NCI-H2107 (cell line): ENCODE measurements around the gene EML4.

Experiments used
- DNase-seq: peaks from one replicate; lab custom pipeline; 2025; lab: John Stamatoyannopoulos, UW

The EML4 gene

DNA sequence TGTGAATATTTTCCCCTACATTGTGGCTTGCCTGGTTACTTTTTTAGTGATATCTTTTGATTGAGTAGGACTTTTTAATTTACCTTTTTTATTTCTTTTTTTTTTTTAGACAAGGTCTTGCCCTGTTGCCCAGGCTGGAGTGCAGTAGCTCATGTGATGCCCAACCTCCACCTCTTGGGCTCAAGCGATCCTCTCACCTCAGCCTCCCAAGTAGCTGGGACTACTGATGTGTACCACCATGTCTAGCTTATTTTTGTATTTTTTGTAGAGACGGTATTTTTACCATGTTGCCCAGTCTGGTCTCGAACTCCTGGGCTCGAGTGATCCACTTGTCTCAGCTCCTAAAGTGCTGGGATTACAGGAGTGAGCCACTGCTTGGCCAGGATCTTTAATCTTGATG is 25.3 kb downstream of the EML4 start:
- DNase-seq, result no peak

DNA sequence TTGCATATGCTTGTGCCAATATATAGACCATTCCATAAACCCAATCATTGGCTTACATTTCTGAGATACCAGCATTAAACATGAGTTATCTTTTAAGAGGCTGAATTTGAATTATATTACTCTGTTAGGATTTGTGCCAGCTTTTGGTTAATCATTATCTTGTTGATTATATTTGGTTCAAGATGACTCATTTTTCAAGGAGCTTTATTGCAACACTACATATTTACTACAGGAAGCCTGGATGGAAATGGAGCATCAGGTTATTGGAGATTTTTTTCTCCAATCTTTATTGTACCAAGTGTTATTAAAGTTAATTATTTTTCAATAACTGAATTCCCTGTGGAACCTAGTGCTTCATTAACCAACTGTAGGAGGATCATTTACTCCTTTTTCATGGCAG is 26.4 kb downstream of the EML4 start:
- DNase-seq, result no peak

DNA sequence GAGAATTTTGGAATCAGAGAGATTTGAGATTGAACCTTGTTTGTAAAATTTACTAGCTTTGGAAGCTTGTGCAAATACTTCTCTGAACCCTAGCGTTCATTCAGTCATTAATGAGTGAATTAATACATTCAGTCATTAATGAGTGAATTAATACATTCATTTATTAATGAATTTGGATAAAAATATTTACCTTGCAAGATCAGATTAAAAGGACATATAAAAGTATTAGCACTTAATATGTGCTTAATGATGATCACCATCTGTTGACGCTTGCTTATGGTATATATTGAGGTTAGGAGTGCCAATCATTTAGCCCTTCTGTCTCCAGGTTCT is 26.9 kb downstream of the EML4 start:
- no peak for DNase-seq

DNA sequence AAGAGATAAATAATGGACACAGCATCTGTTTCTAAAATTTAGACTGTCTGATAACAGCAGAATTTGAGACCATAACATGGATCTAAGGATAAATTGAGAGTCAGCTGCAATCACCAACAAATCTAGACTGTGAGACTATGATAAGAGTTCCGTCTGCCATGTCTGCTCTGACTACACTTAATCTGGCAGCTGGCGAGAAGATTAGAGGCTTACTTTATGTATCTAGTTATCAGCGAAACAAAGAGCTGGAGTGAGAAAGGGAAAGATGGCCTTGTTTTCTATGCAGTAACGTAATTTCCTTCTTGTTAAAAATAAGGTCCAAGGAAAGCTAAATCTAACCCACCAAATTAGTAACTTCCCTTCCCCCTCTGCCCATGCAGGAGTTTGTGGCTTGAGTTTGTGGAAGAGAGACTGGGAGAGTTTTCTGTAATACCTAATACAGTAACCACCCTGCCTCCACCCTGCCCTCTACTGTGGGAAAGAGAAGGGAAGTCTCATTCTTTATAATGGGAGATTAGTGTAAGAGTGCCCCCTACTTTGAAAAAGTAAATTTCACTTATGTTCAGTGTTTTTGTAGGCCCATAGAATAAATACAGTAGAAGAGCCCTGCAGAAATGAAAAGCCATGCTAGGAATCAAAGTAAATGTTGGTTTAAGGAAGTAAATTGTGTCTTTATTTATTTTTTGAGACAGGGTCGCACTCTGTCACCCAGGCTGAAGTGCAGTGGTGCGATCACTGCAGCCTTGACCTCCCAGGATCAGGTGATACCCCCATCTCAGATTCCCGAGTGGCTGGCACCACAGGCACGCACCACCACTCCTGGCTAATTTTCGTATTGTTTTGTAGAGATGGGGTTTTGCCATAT is 27.5 kb downstream of the EML4 start:
- DNase-seq, result no peak

DNA sequence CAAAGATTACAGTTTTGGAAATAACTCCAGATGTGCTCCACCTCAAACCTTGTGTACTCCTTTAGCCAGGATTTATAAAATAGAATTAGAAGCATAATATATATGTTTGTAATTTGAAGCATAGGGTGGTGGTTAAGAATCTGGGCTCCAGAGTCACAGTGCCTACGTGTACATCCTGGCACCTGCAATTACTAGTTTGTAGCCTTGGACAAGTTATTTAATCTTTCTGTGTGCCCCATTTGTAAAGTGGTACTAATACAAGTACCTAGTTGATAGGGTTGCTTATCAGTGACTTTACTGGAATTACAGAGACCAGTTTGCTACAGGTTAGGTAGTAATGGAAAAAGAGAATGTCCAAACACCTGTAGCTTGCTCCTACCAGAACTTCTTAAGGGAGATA is 28.6 kb downstream of the EML4 start:
- no peak for DNase-seq

DNA sequence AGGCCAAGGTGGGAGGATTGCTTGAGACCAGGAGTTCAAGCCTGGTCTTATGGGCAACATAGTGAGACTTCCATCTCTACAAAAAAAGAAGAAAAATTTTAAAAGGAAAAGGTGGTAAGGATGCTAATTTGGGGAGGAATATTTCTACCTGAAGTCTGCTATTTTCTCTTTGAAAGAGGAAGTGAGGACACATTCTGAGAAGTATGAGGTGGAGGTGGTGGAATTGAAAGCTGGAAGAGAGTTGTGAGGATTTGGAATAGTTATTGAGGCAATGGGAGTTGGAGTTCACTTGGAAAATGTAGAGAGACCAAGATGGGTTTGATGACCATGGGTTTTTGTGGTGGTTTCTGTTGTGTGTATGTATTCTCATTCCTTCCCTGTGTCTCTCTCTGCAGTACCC is 29.3 kb downstream of the EML4 start:
- DNase-seq, result no peak

DNA sequence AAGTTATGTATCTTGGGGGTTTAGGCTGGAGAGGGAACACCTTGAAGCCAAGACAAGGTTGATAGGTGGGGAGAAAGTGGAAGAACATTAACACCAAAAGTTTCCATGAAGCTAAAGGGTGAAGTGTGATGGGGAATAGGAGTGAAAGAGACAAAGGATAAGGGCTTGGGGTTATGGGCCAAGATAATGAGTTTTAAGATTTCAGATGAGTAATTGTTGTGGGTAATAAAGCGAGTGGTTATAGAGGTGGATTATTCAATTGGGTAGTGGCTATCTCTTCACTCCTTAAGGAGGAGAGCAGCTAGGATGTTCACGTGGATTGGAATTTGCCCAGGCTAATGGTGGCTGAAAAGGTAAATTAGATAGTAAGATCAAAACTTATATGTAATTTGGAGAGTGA is 29.8 kb downstream of the EML4 start:
- no peak for DNase-seq

DNA sequence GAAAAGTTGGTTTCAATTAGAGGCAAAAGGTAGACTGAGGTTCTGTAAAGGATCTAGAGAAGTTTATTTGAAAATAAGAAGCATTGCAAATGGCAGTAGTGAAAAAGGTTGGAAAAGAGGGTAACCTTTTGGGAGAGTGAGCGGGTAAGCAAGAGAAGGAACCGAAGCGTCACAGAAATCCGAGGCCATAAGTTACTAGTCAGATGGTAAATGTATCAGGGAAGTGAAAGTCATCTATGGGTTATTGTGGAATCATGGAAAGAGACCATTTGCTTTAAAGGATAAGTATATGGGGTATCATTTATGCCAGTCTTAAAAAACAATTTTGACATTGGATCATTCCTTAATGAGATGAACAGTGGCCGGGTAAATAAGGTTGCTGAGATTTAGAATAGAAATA is 30.5 kb downstream of the EML4 start:
- no peak for DNase-seq

DNA sequence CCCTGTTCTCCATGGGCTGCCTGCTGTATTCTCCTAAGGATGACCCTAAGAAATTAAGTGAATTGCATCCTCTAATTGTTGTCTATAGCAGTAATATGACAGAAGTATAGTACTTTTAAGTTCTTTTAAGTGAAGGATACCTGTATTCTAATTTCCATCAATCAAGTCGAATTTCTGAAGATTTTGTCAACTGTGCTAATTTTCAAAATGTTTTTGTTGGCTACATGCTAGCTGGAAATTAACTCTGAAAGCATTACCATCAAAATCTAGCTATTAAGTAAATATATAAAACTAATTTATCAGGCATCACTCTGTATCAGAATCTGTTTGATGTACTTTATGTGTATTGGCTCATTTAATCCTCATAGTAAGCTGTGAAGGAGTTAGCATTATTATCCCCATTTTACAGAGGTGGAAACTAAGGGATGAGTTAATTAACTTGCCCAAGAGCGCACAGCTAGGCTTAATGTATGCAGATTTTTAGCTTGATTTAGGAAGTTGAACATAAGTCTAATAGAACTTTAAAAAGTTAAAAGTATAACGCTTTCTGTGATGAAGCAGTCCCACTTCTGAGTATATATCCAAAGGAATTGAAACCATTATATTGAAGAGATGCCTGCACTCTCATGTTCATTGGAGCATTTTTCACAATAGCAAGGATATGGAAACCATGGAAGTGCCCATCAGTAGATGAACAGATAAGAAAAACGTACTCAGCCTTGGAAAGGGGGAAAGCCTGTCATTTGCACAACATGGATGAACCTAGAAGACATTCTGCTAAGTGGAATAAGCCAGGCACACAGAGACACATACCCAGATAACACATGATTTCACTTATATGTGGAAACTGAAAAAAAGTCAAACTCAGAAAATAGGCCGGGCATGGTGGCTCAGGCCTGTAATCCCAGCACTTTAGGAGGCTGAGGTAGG is 32.0 kb downstream of the EML4 start:
- no peak for DNase-seq

DNA sequence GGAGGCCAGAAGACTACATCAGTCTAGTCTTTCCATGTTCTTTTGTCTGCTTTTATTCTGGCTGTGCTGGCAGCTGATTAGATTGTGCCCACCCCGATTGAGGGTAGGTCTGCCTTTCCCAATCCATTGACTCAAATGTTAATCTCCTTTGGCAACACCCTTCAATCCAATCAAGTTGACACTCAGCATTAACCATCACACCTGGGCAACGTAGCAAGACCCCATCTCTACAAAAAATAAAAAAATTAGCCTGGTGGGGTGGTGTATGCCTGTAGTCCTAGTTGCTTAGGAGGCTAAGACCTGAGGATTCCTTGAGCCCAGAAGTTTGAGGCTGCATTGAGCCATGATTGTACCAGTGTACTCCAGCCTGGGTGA is 33.5 kb downstream of the EML4 start:
- no peak for DNase-seq

DNA sequence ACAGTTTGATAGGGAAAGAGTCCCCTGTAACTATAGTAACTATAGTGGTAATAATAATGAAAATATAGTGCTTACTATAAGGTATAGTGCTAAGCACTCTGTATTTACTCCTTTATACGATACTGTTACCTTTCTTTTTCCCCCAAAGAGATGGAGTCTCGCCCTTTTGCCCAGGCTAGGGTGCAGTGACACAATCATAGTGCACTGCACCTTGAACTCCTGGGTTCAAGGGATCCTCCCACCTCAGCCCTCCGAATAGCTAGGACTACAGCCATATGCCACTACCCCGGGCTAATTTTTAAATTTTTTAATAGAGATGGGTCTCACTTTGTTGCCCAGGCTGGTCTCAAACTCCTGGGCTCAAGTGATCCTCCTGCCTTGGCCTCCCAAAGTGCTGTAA is 34.6 kb downstream of the EML4 start:
- no peak for DNase-seq

DNA sequence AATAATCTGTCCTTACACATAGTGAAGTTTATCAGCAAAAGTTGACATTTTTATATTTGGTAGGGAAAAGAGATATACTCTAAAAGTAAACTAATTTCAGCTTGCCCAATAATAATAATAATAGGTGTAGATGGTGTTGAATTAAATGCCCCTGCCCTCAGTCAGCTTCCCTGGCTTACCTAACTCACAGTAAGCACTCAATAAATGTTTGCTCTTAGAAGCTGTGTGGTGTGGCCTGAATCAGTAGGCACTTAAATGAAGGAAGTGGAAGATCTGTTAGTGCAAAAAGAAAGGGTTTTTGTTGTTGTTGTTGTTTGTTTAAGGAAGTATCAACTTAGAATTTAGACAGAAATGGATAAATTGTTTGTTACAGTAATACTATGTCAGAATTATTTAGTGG is 36.2 kb downstream of the EML4 start:
- no peak for DNase-seq

DNA sequence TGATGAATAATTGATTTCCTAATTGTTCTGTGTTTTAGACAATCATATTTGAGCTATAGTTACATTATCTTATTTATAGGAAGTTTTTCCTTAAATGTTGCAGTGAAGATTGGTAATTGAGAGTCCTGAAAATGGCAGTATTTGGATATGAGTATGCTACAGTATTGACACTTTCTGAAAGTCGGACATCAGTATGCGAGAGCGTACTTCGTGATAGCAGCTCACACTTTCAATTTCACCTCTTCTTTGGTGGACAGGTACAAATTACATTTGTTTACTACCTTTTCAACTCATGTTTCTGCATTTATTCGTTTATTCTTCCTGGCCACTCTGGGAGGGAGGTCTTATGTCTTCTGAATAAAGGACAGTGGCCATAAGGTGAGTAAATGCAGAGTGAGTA is 38.7 kb downstream of the EML4 start:
- no peak for DNase-seq

DNA sequence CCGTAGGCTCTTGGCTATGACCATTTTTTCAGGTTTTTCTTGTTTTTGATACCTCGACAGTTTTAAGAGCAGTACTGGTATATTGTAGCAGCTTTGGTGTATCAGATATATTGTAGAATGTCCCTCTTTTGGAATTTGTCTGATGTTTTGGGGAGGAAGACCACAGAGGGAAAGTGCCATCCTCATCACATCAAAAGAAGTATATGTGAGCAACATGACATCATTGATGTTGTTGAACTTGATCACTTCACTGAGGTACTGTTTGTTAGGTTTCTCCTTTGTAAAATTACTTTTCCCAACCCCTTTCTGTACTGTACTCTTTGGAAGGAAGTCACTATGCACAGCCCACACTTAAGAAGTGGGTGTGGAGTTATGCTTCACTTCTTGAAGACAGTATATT is 41.0 kb downstream of the EML4 start:
- DNase-seq, result no peak

DNA sequence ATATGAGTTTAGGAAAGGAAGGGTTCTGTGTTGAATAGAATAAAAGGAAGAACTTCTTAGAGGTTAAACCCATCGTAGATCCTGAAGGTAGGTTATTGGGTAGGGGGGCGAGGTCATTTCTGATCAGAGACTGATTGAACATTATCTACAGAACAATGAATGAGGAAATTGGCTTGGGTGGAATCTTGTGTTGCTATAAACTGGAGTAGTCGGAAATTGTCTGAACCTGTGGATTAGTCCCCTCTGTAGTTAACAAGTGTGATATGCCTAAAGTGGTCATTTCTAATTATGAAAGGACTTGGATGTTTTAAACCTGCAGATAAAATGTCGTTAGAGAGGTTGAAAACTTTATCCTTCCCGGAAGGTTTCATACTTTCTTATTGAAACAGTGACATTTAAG is 42.1 kb downstream of the EML4 start:
- no peak for DNase-seq

DNA sequence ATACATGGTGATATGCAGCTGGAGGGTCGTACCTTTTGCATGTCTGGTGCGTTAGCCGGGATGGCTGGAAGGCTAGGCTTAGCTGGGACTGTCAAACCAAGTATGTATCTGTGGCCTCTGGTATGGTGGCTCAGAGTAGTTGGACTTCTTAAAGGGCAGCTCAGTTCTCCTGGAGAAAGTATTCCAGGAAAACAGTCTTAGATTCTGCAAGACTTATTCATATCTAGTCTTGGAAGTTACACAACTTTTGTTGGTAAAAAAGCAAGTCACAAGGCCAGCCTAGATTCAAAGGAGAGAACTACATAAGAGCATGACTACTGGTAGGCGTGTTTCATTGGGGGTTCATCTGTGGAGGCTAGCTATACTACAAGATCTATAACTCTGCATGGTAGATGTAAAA is 45.5 kb downstream of the EML4 start:
- no peak for DNase-seq

DNA sequence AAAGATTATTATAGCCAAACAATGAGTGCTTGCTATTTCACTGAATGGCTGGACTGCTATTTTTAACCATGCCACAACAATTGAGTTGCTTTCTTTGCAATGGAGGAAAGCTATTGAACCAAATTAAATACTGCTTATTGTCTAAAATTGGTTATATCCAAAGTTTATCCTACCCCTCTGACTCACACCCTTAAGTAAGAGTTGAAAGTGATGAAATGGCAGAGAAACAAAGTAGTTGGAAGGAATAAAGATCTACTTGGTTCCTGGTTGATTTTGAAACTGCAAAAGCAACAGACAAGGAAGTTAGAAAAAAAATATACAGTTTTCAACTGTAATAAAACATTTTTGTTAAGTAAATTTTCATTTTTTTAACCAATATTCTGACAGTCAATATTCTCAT is 47.5 kb downstream of the EML4 start:
- no peak for DNase-seq

DNA sequence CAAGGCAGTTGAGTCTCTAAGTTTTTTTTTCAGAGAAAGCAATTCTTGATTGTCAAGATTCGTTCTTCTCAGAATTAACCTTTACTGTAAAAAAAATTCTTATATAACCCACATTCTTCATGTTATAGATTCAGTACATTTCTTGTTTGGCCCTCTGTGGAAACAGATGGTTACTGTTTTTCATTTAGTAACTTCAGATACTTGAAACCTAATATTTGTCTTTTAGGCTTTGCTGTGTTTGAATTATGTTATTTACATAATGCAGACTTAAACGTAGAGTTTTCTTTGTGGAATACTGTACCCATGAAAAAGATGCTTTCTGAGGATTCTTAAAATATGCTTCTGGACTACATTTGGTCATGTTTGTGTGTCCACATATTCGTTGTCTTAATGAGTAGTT is 48.2 kb downstream of the EML4 start:
- no peak for DNase-seq

DNA sequence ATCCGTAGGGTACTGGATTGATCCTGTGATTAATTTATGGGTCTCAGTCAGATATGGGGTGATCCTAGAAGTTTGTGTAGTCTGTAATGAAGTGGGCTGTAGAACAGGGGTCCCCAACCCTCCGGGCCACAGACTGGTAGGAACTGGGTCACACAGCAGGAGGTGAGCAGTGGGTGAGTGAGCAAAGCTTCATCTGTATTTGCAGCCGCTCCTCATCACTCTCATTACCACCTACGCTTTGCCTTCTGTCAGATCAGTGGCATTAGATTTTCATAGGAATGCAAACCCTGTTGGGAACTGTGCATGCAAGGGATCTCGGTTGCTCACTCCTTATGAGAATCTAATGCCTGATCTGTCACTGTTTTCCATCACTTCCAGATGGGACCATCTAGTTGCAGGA is 48.8 kb downstream of the EML4 start:
- no peak for DNase-seq

DNA sequence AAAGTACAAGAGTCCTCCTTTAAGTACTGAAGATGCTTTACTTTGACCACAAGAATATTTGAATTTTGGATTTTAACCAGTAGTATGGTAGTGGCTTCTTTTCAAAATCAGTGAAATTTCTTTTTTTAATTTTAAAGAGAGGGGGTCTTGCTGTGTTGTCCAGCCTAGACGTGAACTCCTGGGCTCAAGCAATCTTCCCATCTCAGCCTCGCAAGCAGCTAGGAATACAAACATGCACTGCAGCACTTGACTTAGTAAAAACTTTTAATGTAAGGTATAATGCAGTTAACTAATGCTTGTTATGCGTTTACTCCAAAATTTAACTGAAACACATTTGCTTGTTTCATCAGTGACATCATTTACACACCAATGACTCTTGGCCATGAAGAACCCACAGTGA is 49.6 kb downstream of the EML4 start:
- no peak for DNase-seq

DNA sequence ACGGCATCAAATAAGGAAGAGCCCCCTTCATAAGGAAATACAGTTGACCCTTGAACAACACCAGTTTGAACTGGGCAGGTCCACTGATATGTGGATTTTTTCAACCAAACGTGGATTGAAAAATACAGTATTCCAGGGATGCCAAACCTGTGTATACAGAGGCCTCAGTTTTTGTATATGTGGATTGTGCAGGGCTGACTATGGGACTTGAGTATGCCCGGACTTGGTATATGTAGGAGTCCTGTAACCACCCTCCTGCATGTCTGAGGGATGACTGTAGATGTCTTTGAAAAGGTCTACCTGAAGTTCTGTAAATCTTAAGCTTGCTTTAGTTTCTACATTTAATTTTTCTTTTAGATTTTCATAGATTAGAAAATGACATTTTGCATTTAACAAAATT is 50.0 kb downstream of the EML4 start:
- DNase-seq, result no peak

DNA sequence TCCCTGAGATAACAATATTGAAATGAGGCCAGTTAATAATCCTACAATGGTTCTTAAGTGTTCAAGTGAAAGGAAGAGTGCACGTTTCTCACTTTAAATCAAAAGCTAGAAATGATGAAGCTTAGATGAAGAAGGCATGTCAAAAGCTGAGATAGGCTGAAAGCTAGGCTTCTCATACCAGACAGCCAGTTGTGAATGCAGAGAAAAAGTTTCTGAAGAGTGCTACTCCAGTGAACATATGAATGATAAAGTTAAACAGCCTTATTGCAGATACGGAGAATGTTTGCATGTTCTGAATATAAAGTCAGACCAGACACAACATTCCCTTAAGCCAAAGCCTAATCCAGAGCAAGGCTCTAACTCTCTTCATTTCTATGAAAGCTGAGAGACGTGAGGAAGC is 51.4 kb downstream of the EML4 start:
- DNase-seq, result no peak

DNA sequence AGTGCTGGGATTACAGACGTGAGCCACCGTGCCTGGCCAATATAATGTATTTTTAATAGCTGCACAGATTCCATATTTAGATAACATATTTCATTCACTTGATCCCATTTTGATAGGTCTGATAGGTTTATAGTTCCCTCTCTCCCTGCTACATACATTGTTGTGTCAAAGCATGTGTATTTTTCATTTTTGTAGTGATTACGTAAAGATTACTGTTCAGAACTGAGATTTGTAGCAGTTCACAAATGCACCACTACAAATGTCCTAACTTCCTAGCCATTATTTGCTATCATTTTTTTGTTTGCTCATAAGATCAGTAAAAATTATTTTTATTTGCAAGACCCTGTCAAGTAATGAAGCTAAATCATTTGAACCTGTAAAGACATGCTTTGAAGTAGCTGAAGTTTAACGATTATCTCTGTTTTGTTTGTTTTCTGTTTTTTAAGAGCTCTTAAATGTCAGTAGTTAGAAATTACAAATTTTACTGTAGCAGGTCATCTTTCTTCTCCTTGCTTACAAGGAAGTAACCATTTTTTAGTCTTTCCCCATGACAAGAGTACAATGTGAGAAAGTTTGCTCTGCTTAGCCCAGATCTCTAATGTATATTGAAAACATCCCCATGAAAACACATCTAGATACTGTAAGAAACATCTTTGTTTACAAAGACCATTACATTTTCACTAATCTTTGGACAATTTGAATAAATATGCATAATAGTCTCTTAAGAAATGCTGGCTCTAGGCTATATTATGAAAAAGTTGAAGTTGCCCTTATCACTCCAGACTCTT is 54.1 kb downstream of the EML4 start:
- no peak for DNase-seq
